ENCODE results near the gene DNAJB5. TPM values are rescaled to one million over a fixed set of nuclear protein-coding genes. Genes with fewer than 3 reads are reported as not detected.

DNAJB5 gene
- total and polyA plus RNA-seq, 5 donors from 2014 or later, result 0.42 to 2.7 (median 2.1) TPM

DNA sequence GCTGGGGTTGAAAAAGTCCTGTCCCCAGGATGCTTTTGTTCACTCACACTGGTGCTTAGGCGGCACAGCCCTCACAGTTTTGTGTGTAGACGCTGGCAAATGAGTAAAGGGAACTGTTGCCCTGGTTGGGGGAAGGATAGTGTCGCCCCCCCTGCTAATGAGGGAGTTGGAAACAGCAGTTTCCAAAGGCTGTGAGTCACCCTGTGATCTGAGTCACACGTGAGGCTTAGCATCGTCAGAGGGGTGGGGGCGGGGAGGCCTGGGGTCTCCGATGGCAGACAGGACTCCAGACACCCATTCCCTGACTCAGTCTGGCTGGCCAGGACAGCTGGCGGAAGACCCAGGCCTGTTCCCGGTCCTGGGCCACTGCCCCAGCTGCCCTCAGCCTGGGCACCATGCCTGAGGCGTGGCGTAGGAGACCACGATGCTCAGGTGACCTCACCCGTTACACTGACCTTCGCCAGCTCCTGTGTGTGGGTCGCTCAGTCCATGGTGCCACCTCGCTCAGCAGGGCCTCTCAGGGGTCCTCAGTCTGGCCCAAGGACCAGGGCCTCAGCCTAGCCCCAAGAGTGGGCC lies 2.9 kb downstream of the DNAJB5 start:
- H3K4me1 ChIP-seq (ENCODE audit: control insufficient read depth, insufficient read depth, low read length, poor library complexity, severe bottlenecking), result peaks cover 28% of the 10 kb centered on the region
- no peaks in the 10 kb centered on the region for H3K27me3 ChIP-seq (ENCODE audit: control insufficient read depth, insufficient read depth, low read length)
- H3K4me3 Mint-ChIP-seq, result peak overlapping the region in 1 of 4 donors; percentile 17
- no peak overlapping the region for H3K4me3 ChIP-seq (ENCODE audit: low read depth, low read length)
- peaks cover 0 to 32% (median 14%) of the 10 kb centered on the region in 4 donors for H3K4me1 Mint-ChIP-seq
- H3K36me3 ChIP-seq (ENCODE audit: control insufficient read depth, insufficient read depth, low read length), result peaks cover 4% of the 10 kb centered on the region
- H3K27me3 Mint-ChIP-seq, result no peaks in the 10 kb centered on the region
- peak overlapping the region in 2 of 3 donors; percentile 44 to 56 for H3K27ac Mint-ChIP-seq
- H3K9me3 ChIP-seq (ENCODE audit: control insufficient read depth in 2 of 2, low read length in 2 of 2), result no peaks in the 10 kb centered on the region
- DNase-seq (no peak), ATAC-seq (ENCODE audit: low read depth in 2 of 2) (no peak)
- peaks cover 6% of the 10 kb centered on the region for H3K36me3 Mint-ChIP-seq
- H3K27ac ChIP-seq (ENCODE audit: insufficient read depth, low read length, poor library complexity, severe bottlenecking), result no peak overlapping the region
- no peaks in the 10 kb centered on the region for H3K9me3 Mint-ChIP-seq

DNA sequence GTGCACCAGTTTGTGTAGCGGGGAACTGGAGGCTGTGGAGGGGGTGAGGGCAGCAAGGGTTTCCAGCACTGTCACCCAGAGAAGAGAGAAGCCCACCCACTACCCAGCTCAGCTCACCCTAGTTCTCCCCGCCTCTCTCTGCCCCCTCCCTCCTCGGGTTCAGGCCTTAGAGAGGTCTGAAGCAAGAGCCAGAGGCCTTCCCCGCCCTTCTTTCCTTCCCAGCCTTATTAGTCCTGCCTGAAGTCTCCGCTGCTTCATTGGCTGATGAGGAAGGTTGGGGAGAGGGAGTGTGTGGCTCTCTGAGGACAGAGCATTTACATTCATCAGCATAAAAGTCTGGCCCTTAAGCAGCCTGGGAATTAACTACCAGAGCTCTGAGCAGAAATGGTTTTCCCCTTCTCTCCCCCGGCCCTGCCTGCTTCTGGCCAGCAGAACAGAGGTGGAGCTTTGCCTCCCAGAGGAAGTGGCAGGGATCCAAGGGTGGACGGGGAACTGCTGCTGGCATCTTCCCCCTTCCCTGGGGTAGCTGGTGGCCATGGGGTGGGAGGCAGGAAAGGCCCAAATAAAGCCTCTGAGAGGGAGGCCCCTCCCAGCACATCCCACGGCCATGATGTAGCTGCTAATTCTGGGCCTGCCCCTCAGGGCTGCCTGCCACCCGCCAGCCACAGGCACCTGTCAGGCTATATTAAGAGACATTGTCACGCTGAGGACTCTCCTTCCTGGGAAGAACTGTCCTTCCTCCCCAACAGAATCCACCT lies 4.1 kb downstream of the DNAJB5 start:
- no peak overlapping the region for H3K4me3 ChIP-seq (ENCODE audit: low read depth, low read length)
- peaks cover 4% of the 10 kb centered on the region for H3K36me3 ChIP-seq (ENCODE audit: control insufficient read depth, insufficient read depth, low read length)
- peaks cover 16% of the 10 kb centered on the region for H3K4me1 ChIP-seq (ENCODE audit: control insufficient read depth, insufficient read depth, low read length, poor library complexity, severe bottlenecking)
- peaks cover 8% of the 10 kb centered on the region for H3K36me3 Mint-ChIP-seq
- H3K27me3 Mint-ChIP-seq, result no peaks in the 10 kb centered on the region
- no peaks in the 10 kb centered on the region for H3K27me3 ChIP-seq (ENCODE audit: control insufficient read depth, insufficient read depth, low read length)
- no peak overlapping the region for H3K27ac ChIP-seq (ENCODE audit: insufficient read depth, low read length, poor library complexity, severe bottlenecking)
- ATAC-seq (ENCODE audit: low read depth in 2 of 2), result no peak
- H3K4me3 Mint-ChIP-seq, result no peak overlapping the region
- peaks cover 0 to 25% (median 10%) of the 10 kb centered on the region in 4 donors for H3K4me1 Mint-ChIP-seq
- peak overlapping the region in 2 of 3 donors; percentile 38 to 64 for H3K27ac Mint-ChIP-seq
- H3K9me3 Mint-ChIP-seq, result no peaks in the 10 kb centered on the region
- no peaks in the 10 kb centered on the region for H3K9me3 ChIP-seq (ENCODE audit: control insufficient read depth in 2 of 2, low read length in 2 of 2)
- DNase-seq, result no peak

DNA sequence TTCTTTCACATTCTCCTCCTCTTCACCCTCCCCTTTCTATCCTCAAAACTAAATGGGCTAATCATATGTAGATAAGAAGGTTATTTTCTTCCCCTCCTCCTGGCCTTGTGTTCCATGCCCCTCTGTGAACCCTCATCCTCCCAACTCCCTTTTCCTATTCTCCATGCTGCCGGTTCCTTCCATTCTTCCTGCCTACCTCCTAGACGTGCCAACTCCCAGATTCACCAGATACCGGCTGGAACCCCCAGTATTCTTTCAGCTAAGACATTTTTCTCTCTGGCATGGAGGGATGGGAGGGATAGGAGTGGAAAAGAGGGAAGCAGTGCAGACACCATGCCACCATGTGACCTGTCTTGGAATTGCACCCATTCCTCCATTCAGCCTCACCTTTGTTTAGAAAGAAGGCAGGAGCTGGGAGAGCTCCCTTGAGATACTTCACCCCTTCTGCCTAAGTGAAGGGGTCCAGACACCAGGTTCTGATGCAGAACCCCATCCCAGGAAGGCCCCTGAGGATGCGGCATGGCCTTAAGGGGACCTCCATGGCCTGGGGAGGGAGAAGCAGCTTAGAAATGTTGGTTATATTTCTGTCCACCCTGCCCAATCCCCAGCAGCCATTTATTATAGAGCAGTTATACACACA lies 4.8 kb downstream of the DNAJB5 start:
- Histone ChIP-seq H3K4me1 (ENCODE audit: control insufficient read depth, insufficient read depth, low read length, poor library complexity, severe bottlenecking) (peaks cover 12% of the 10 kb centered on the region), H3K27ac (ENCODE audit: insufficient read depth, low read length, poor library complexity, severe bottlenecking) (no peak overlapping the region), H3K9me3 (ENCODE audit: control insufficient read depth in 2 of 2, low read length in 2 of 2) (no peaks in the 10 kb centered on the region), H3K36me3 (ENCODE audit: control insufficient read depth, insufficient read depth, low read length) (peaks cover 4% of the 10 kb centered on the region), H3K27me3 (ENCODE audit: control insufficient read depth, insufficient read depth, low read length) (no peaks in the 10 kb centered on the region), H3K4me3 (ENCODE audit: low read depth, low read length) (no peak overlapping the region)
- peak overlapping the region in 2 of 4 donors; percentile 60 to 74 for H3K4me3 Mint-ChIP-seq
- H3K27me3 Mint-ChIP-seq, result no peaks in the 10 kb centered on the region
- ATAC-seq (ENCODE audit: low read depth in 2 of 2) (no peak), DNase-seq (no peak)
- H3K4me1 Mint-ChIP-seq, result peaks cover 0 to 18% (median 7%) of the 10 kb centered on the region in 4 donors
- H3K36me3 Mint-ChIP-seq, result peaks cover 8% of the 10 kb centered on the region
- H3K9me3 Mint-ChIP-seq, result no peaks in the 10 kb centered on the region
- H3K27ac Mint-ChIP-seq, result peak overlapping the region in 1 of 3 donors; percentile 39

DNA sequence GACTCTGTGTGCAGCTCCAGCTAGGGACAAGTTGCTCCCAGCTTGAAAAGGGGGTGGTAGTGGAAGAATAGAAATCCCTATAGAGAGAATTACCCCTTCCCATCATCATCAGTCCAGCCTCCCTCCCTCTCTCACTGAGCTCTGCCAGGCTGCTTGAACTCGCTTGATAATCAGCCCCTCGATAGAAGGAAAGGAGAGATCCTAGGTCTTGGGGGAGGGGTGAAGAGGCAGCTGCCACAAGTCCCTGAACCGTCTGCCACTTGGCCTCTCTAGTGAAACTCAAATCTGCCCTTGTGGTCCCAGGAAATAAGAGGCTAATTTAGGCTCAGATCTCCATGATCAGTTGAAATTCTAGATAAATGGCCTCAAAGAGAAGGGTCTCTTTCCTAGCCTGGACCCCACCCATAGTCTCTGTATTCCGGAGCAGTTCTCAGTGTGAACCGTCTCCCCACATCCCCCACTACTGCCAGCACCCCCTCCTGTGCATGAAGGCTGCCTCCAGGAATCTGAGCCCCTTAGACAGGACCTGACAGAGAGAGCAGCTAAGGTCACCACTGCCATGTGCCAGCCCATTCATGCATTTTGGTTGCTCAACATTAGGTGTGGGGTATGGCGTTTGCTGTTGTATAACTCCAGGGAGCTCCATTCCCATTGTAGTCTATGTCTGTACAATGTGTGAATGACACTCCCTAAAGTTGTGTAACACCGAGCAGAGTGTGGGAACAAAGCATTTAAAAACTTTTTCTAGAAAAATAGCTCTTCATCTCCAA lies 5.5 kb downstream of the DNAJB5 start:
- Mint-ChIP-seq H3K4me1 (peaks cover 0 to 15% (median 5%) of the 10 kb centered on the region in 4 donors), H3K4me3 (peak overlapping the region in 1 of 4 donors; percentile 60), H3K36me3 (peaks cover 8% of the 10 kb centered on the region), H3K27ac (peak overlapping the region in 1 of 3 donors; percentile 2), H3K9me3 (no peaks in the 10 kb centered on the region), H3K27me3 (no peaks in the 10 kb centered on the region)
- Histone ChIP-seq H3K27me3 (ENCODE audit: control insufficient read depth, insufficient read depth, low read length) (no peaks in the 10 kb centered on the region), H3K9me3 (ENCODE audit: control insufficient read depth in 2 of 2, low read length in 2 of 2) (no peaks in the 10 kb centered on the region), H3K36me3 (ENCODE audit: control insufficient read depth, insufficient read depth, low read length) (peaks cover 4% of the 10 kb centered on the region), H3K4me3 (ENCODE audit: low read depth, low read length) (no peak overlapping the region), H3K27ac (ENCODE audit: insufficient read depth, low read length, poor library complexity, severe bottlenecking) (no peak overlapping the region), H3K4me1 (ENCODE audit: control insufficient read depth, insufficient read depth, low read length, poor library complexity, severe bottlenecking) (peaks cover 7% of the 10 kb centered on the region)
- DNase-seq, result no peak
- ATAC-seq (ENCODE audit: low read depth in 2 of 2), result no peak

DNA sequence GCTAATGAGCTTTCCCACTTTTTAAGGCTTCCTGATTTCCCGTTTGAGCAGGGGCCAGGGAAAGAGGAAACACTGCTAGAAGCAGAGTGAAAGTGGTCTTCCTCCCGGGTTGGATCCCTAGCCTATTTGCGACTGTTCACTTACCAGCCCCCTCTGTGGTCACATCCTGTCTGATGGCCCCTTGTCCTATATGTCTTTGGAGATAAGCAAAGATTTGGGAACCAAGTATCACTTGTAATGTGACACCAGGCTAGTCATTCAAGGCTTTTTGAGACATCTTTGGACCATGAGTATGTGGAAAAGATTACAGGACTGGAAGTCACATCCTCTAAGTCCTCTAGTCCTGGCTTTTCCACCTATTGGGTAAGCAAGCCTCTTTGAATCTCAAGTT lies 6.1 kb downstream of the DNAJB5 start:
- H3K4me1 ChIP-seq (ENCODE audit: control insufficient read depth, insufficient read depth, low read length, poor library complexity, severe bottlenecking), result peaks cover under 1% of the 10 kb centered on the region
- H3K27me3 ChIP-seq (ENCODE audit: control insufficient read depth, insufficient read depth, low read length), result no peaks in the 10 kb centered on the region
- H3K36me3 ChIP-seq (ENCODE audit: control insufficient read depth, insufficient read depth, low read length), result peaks cover 4% of the 10 kb centered on the region
- H3K4me3 Mint-ChIP-seq, result no peak overlapping the region
- H3K27ac ChIP-seq (ENCODE audit: insufficient read depth, low read length, poor library complexity, severe bottlenecking), result no peak overlapping the region
- H3K27ac Mint-ChIP-seq, result peak overlapping the region in 1 of 3 donors; percentile 2
- peaks cover 8% of the 10 kb centered on the region for H3K36me3 Mint-ChIP-seq
- H3K27me3 Mint-ChIP-seq, result no peaks in the 10 kb centered on the region
- H3K9me3 ChIP-seq (ENCODE audit: control insufficient read depth in 2 of 2, low read length in 2 of 2), result no peaks in the 10 kb centered on the region
- DNase-seq (no peak), ATAC-seq (ENCODE audit: low read depth in 2 of 2) (no peak)
- H3K9me3 Mint-ChIP-seq, result no peaks in the 10 kb centered on the region
- H3K4me3 ChIP-seq (ENCODE audit: low read depth, low read length), result no peak overlapping the region
- peaks cover 0 to 12% (median 5%) of the 10 kb centered on the region in 4 donors for H3K4me1 Mint-ChIP-seq

DNA sequence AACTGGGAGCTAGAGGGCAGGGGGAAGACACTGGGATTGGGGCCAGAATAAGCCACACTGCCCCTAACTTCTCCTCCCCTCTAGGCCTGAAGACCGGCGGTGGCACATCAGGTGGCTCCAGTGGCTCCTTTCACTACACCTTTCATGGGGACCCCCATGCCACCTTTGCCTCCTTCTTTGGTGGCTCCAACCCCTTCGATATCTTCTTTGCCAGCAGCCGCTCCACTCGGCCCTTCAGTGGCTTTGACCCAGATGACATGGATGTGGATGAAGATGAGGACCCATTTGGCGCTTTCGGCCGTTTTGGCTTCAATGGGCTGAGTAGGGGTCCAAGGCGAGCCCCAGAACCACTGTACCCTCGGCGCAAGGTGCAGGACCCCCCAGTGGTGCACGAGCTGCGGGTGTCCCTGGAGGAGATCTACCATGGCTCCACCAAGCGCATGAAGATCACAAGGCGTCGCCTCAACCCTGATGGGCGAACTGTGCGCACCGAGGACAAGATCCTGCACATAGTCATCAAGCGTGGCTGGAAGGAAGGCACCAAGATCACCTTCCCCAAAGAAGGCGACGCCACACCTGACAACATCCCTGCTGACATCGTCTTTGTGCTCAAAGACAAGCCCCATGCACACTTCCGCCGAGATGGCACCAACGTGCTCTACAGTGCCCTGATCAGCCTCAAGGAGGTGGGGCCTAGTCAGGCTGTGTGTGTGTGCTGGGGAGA lies 6.8 kb downstream of the DNAJB5 start:
- Histone ChIP-seq H3K4me3 (ENCODE audit: low read depth, low read length) (no peak overlapping the region), H3K27me3 (ENCODE audit: control insufficient read depth, insufficient read depth, low read length) (no peaks in the 10 kb centered on the region), H3K27ac (ENCODE audit: insufficient read depth, low read length, poor library complexity, severe bottlenecking) (no peak overlapping the region), H3K36me3 (ENCODE audit: control insufficient read depth, insufficient read depth, low read length) (peaks cover 4% of the 10 kb centered on the region), H3K4me1 (ENCODE audit: control insufficient read depth, insufficient read depth, low read length, poor library complexity, severe bottlenecking) (no peaks in the 10 kb centered on the region), H3K9me3 (ENCODE audit: control insufficient read depth in 2 of 2, low read length in 2 of 2) (no peaks in the 10 kb centered on the region)
- Mint-ChIP-seq H3K27me3 (no peaks in the 10 kb centered on the region), H3K4me1 (peaks cover 0 to 6% (median 0%) of the 10 kb centered on the region in 4 donors), H3K9me3 (no peaks in the 10 kb centered on the region), H3K4me3 (no peak overlapping the region), H3K27ac (no peak overlapping the region), H3K36me3 (peaks cover 8% of the 10 kb centered on the region)
- DNase-seq, result no peak
- no peak for ATAC-seq (ENCODE audit: low read depth in 2 of 2)

DNA sequence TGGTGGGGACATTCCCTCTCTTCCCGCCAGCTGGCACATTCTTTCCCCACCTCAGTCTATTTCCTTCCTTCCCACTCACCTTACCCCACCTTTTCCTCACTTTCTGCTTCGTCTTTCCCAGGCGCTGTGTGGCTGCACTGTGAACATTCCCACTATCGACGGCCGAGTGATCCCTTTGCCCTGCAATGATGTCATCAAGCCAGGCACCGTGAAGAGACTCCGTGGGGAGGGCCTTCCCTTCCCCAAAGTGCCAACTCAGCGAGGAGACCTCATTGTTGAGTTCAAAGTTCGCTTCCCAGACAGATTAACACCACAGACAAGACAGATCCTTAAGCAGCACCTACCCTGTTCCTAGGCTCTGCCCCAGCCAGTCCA lies 7.3 kb downstream of the DNAJB5 start:
- Mint-ChIP-seq H3K27ac (no peak overlapping the region), H3K4me1 (peaks cover 0 to 6% (median 0%) of the 10 kb centered on the region in 4 donors), H3K9me3 (no peaks in the 10 kb centered on the region), H3K4me3 (no peak overlapping the region), H3K36me3 (peaks cover 8% of the 10 kb centered on the region), H3K27me3 (no peaks in the 10 kb centered on the region)
- DNase-seq (no peak), ATAC-seq (ENCODE audit: low read depth in 2 of 2) (no peak)
- peaks cover 4% of the 10 kb centered on the region for H3K36me3 ChIP-seq (ENCODE audit: control insufficient read depth, insufficient read depth, low read length)
- no peak overlapping the region for H3K27ac ChIP-seq (ENCODE audit: insufficient read depth, low read length, poor library complexity, severe bottlenecking)
- no peaks in the 10 kb centered on the region for H3K9me3 ChIP-seq (ENCODE audit: control insufficient read depth in 2 of 2, low read length in 2 of 2)
- H3K27me3 ChIP-seq (ENCODE audit: control insufficient read depth, insufficient read depth, low read length), result no peaks in the 10 kb centered on the region
- no peak overlapping the region for H3K4me3 ChIP-seq (ENCODE audit: low read depth, low read length)
- no peaks in the 10 kb centered on the region for H3K4me1 ChIP-seq (ENCODE audit: control insufficient read depth, insufficient read depth, low read length, poor library complexity, severe bottlenecking)

All from CD4-positive, CD25-positive, alpha-beta regulatory T cell (primary cell).